GM12872 (cell line): ENCODE data around the gene HMX2.

Source experiments
- CTCF ChIP-seq: IDR thresholded peaks from 3 replicates; pipeline ENCODE4 v1.5.1; 2011; ENCODE audit warnings: low read depth, mild to moderate bottlenecking, low read length, moderate library complexity; ENCODE audit not compliant: insufficient read depth

Gene HMX2

GRCh38 chr10:123119081-123119480 is 28.9 kb upstream of the HMX2 start:
- TF ChIP-seq CTCF: no peak

- no peak for TF ChIP-seq CTCF
These were observed 21.7 kb upstream of the HMX2 start for GRCh38 chr10:123126246-123126645.

- no peak for TF ChIP-seq CTCF
These were observed 18.2 kb upstream of the HMX2 start for GRCh38 chr10:123129618-123130271.

- TF ChIP-seq CTCF: peak; percentile 93
These were observed 15.1 kb upstream of the HMX2 start for GRCh38 chr10:123132576-123133477.

GRCh38 chr10:123133541-123134342 is 14.2 kb upstream of the HMX2 start:
- no peak for TF ChIP-seq CTCF

GRCh38 chr10:123134343-123134914 is 13.5 kb upstream of the HMX2 start:
- TF ChIP-seq CTCF: no peak
